ENCODE results near the gene SRL.

DNA sequence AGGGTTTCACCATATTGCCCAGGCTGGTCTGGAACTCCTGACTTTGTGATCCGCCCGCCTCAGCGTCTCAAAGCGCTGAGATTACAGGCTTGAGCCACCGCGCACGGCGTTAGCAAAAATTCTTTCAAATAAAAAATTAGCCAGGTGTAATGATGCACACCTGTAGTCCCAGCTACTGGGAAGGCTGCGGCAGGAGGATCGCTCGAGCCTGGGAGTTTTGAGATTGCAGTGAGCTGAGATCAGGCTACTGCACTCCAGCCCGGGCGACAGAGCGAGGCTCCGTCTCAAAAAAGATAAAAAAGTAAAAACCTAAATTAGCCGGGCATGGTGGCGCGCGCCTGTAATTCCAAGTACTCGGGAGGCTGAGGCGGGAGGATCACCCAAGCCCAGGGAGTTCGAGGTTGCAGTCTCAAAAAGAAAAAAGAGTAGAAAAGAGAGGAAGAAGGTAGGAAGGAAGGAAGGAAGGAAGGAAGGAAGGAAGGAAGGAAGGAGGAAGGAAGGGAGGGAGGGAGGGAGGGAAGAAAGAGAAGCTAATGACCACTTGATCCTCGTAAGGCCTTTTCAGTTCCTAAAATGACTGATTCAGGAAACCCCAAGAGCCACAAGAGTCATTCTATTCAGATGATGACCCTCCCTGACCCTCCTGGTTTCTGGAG lies 59.2 kb downstream of the SRL start:
- TF ChIP-seq, protein P1, sequence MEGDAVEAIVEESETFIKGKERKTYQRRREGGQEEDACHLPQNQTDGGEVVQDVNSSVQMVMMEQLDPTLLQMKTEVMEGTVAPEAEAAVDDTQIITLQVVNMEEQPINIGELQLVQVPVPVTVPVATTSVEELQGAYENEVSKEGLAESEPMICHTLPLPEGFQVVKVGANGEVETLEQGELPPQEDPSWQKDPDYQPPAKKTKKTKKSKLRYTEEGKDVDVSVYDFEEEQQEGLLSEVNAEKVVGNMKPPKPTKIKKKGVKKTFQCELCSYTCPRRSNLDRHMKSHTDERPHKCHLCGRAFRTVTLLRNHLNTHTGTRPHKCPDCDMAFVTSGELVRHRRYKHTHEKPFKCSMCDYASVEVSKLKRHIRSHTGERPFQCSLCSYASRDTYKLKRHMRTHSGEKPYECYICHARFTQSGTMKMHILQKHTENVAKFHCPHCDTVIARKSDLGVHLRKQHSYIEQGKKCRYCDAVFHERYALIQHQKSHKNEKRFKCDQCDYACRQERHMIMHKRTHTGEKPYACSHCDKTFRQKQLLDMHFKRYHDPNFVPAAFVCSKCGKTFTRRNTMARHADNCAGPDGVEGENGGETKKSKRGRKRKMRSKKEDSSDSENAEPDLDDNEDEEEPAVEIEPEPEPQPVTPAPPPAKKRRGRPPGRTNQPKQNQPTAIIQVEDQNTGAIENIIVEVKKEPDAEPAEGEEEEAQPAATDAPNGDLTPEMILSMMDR (IDR thresholded peaks at IDR 0.05) = no peak
- TF ChIP-seq NRF1 (IDR thresholded peaks at IDR 0.05; ENCODE audit: low read depth, low read length) = no peak
- no peak for TF ChIP-seq RAD21 (IDR thresholded peaks at IDR 0.05; ENCODE audit: low read length)
- TF ChIP-seq SMC3 (IDR thresholded peaks at IDR 0.05; ENCODE audit: low read depth, low read length) = no peak
- TF ChIP-seq, protein P2, sequence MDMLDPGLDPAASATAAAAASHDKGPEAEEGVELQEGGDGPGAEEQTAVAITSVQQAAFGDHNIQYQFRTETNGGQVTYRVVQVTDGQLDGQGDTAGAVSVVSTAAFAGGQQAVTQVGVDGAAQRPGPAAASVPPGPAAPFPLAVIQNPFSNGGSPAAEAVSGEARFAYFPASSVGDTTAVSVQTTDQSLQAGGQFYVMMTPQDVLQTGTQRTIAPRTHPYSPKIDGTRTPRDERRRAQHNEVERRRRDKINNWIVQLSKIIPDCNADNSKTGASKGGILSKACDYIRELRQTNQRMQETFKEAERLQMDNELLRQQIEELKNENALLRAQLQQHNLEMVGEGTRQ (IDR thresholded peaks at IDR 0.05; ENCODE audit: borderline replicate concordance, low read depth, low read length) = no peak
- TF ChIP-seq TEAD4 (IDR thresholded peaks at IDR 0.05; ENCODE audit: borderline replicate concordance, insufficient read depth) = no peak
- no peak for TF ChIP-seq POLR2AphosphoS5 (IDR thresholded peaks at IDR 0.05; ENCODE audit: low read depth, low read length)
- TF ChIP-seq FOXJ3 (CRISPR knock-in tag; IDR thresholded peaks at IDR 0.05) = no peak
- TF ChIP-seq YY1 (IDR thresholded peaks at IDR 0.05; ENCODE audit: low read depth) = no peak
- no peak for TF ChIP-seq EZH2phosphoT487 (IDR thresholded peaks at IDR 0.05; ENCODE audit: borderline replicate concordance, low read depth)
- TF ChIP-seq CHD2 (IDR thresholded peaks at IDR 0.05; ENCODE audit: low read length, partially characterized antibody) = no peak
